Upper lobe of right lung (tissue), 1 donor: ENCODE data around the gene DRICH1. TPM values are rescaled to one million over a fixed set of nuclear protein-coding genes. Genes with fewer than 3 reads are reported as not detected.
"Not testable (repeated sequence)": the region's sequence is repeated elsewhere in the genome, so short reads cannot be mapped to it uniquely, and the experiment has no call there.

Experiments used
- ATAC-seq: fragments of 200-7000 bp; cut with Tn5 transposase; one replicate; pipeline ENCODE4 v1.9.1; 2020; ENCODE audit warnings: mild to moderate bottlenecking, moderate library complexity
- DNase-seq: peaks from one replicate; pipeline ENCODE4 v3.0.0-alpha.2; 2020
- H3K27ac ChIP-seq: fragments of 200-600 bp; one replicate; pipeline ENCODE4 v1.8.0; 2022
- H3K27me3 ChIP-seq: fragments of 200-600 bp; one replicate; pipeline ENCODE4 v1.8.0; 2022; ENCODE audit warnings: mild to moderate bottlenecking
- H3K36me3 ChIP-seq: fragments of 200-600 bp; one replicate; pipeline ENCODE4 v1.8.0; 2022
- H3K4me1 ChIP-seq: fragments of 200-600 bp; one replicate; pipeline ENCODE4 v1.8.0; 2022
- H3K4me3 ChIP-seq: fragments of 200-600 bp; one replicate; pipeline ENCODE4 v1.8.0; 2022; ENCODE audit warnings: mild to moderate bottlenecking
- H3K9me3 ChIP-seq: fragments of 200-600 bp; one replicate; pipeline ENCODE4 v1.8.0; 2022
- intact Hi-C: fragments of 100-400 bp; cut with DNase I; formaldehyde crosslinking; loops from one replicate; pipeline ENCODE4 v1.11.0; 2022
- long read RNA-seq: library from polyadenylated mRNA; unstranded; transcript quantifications from one replicate; pipeline ENCODE4 v2.0.0, GENCODE V29; 2021
- total RNA-seq: library from RNA; stranded (reverse); fragmentation: NEBNext Ultra II Directional; extraction: Animal tissue kit (Norgen Biotek cat#: 25700); gene quantifications from one replicate; pipeline ENCODE4 v1.2.1, GENCODE V29; 2021
- TF ChIP-seq, protein P1 (sequence below): fragments of 200-600 bp; IDR thresholded peaks from one replicate; pipeline ENCODE4 v1.8.0; 2022; ENCODE audit warnings: antibody characterized with exemption
- donor health status: DM: no; HTN: yes; CAD: no; lungs with severe emphysema.

Gene DRICH1, protein sequence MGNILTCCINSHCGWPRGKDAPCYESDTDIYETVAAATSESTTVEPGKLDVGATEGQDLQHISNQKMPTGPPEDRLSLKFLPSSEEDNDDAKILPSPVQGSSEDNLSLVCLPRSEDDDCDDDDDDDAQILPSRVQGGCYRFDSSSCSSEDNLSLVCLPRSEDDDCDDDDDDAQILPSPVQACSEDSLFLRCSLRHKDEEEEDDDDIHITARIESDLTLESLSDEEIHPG
- total RNA-seq: 0.96 TPM
- long read RNA-seq: 0 reads

- Histone ChIP-seq H3K36me3 (no peaks in the 10 kb centered on the region), H3K4me1 (no peaks in the 10 kb centered on the region), H3K9me3 (no peaks in the 10 kb centered on the region), H3K27ac (no peak within 1 kb of the TSS), H3K4me3 (no peak within 1 kb of the TSS), H3K27me3 (no peaks in the 10 kb centered on the region)
- intact Hi-C loops: no loop called here
- no peak for ATAC-seq
- no peak for DNase-seq
- TF ChIP-seq, protein P1, sequence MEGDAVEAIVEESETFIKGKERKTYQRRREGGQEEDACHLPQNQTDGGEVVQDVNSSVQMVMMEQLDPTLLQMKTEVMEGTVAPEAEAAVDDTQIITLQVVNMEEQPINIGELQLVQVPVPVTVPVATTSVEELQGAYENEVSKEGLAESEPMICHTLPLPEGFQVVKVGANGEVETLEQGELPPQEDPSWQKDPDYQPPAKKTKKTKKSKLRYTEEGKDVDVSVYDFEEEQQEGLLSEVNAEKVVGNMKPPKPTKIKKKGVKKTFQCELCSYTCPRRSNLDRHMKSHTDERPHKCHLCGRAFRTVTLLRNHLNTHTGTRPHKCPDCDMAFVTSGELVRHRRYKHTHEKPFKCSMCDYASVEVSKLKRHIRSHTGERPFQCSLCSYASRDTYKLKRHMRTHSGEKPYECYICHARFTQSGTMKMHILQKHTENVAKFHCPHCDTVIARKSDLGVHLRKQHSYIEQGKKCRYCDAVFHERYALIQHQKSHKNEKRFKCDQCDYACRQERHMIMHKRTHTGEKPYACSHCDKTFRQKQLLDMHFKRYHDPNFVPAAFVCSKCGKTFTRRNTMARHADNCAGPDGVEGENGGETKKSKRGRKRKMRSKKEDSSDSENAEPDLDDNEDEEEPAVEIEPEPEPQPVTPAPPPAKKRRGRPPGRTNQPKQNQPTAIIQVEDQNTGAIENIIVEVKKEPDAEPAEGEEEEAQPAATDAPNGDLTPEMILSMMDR: no peak
Observed at GRCh38 chr22:23632178-23632577, at the start of gene DRICH1. DRICH1 (minus strand) TSS chr22:23632321; CDS start chr22:23632023, 298 bp downstream.

GRCh38 chr22:23681026-23681809 is 49.1 kb upstream of the DRICH1 start:
- Histone ChIP-seq H3K9me3 (no peaks in the 10 kb centered on the region), H3K27me3 (no peaks in the 10 kb centered on the region), H3K4me1 (peaks cover 3% of the 10 kb centered on the region), H3K36me3 (peaks cover 6% of the 10 kb centered on the region), H3K27ac (no peak overlapping the region), H3K4me3 (no peak overlapping the region)
- ATAC-seq: no peak
- intact Hi-C loops: no loop called here
- TF ChIP-seq, protein P1: no peak
- peak; percentile 43 for DNase-seq

- TF ChIP-seq, protein P1: no peak
- Histone ChIP-seq H3K36me3 (peaks cover 6% of the 10 kb centered on the region), H3K27me3 (no peaks in the 10 kb centered on the region), H3K4me1 (peaks cover 10% of the 10 kb centered on the region), H3K9me3 (no peaks in the 10 kb centered on the region), H3K27ac (no peak overlapping the region), H3K4me3 (no peak overlapping the region)
- DNase-seq: peak; percentile 17
- no peak for ATAC-seq
- intact Hi-C loops: no loop called here
Observed at GRCh38 chr22:23678133-23678532, 46.0 kb upstream of the DRICH1 start.

GRCh38 chr22:23677701-23677995 is 45.5 kb upstream of the DRICH1 start:
- no peaks in the 10 kb centered on the region for H3K9me3 ChIP-seq
- intact Hi-C loops: no loop called here
- ATAC-seq (no peak), DNase-seq (no peak)
- H3K27ac ChIP-seq: no peak overlapping the region
- H3K4me1 ChIP-seq: peaks cover 10% of the 10 kb centered on the region
- no peak overlapping the region for H3K4me3 ChIP-seq
- TF ChIP-seq, protein P1: no peak
- peaks cover 6% of the 10 kb centered on the region for H3K36me3 ChIP-seq
- no peaks in the 10 kb centered on the region for H3K27me3 ChIP-seq

GRCh38 chr22:23676841-23677700 is 45.0 kb upstream of the DRICH1 start:
- DNase-seq: peak; percentile 49
- H3K27ac ChIP-seq, intact Hi-C loops, H3K27me3 ChIP-seq, H3K4me3 ChIP-seq, ATAC-seq, H3K9me3 ChIP-seq, H3K36me3 ChIP-seq: not testable (repeated sequence)
- peaks cover 10% of the 10 kb centered on the region for H3K4me1 ChIP-seq
